ENCODE measurements around the gene BACH2.

The BACH2 gene

GRCh38 chr6:90098627-90099026 is 198.0 kb downstream of the BACH2 start:
- H3K9ac ChIP-seq (ENCODE audit: low read length): no peak overlapping the region
- no peaks in the 10 kb centered on the region for H3K79me2 ChIP-seq (ENCODE audit: insufficient read depth, low read length)
- no peaks in the 10 kb centered on the region for H3F3A ChIP-seq (ENCODE audit: insufficient read depth)
- H4K20me1 ChIP-seq (ENCODE audit: low read depth, low read length): no peaks in the 10 kb centered on the region
- H3K9me2 ChIP-seq (replicated peaks; ENCODE audit: insufficient read depth, low read length): no peaks in the 10 kb centered on the region
- H3K4me3 ChIP-seq (ENCODE audit: insufficient read depth, low read length, poor library complexity, severe bottlenecking): no peak overlapping the region
- 0 out of 2 replicates have a peak, but pooled peaks cover 4% of the 10 kb centered on the region for H3K36me3 ChIP-seq (ENCODE audit: low read length)
- no peak overlapping the region for H3K27ac ChIP-seq (ENCODE audit: low read depth, low read length)
- H3K27me3 ChIP-seq (ENCODE audit: low read length): no peaks in the 10 kb centered on the region
- H3K9me3 ChIP-seq (ENCODE audit: insufficient read depth, low read length): no peaks in the 10 kb centered on the region
- TF ChIP-seq EZH2phosphoT487 (conservative IDR thresholded peaks at IDR 0.05; ENCODE audit: low read length): no peak
- no peak for TF ChIP-seq CTCF (IDR thresholded peaks at IDR 0.05; ENCODE audit: insufficient read depth, low read length, poor library complexity, severe bottlenecking)
- no peak overlapping the region for H3K4me2 ChIP-seq (ENCODE audit: low read depth, low read length, poor library complexity, severe bottlenecking)
- no peak overlapping the region for H2AFZ ChIP-seq (ENCODE audit: low read depth, low read length, severe bottlenecking)

- TF ChIP-seq EZH2phosphoT487 (conservative IDR thresholded peaks at IDR 0.05; ENCODE audit: low read length) (no peak), CTCF (IDR thresholded peaks at IDR 0.05; ENCODE audit: insufficient read depth, low read length, poor library complexity, severe bottlenecking) (no peak)
- no peak overlapping the region for H3K4me2 ChIP-seq (ENCODE audit: low read depth, low read length, poor library complexity, severe bottlenecking)
- H3K4me3 ChIP-seq (ENCODE audit: insufficient read depth, low read length, poor library complexity, severe bottlenecking): no peak overlapping the region
- no peaks in the 10 kb centered on the region for H3K27me3 ChIP-seq (ENCODE audit: low read length)
- 0 out of 2 replicates have a peak, but pooled peaks cover 4% of the 10 kb centered on the region for H3K36me3 ChIP-seq (ENCODE audit: low read length)
- H3K79me2 ChIP-seq (ENCODE audit: insufficient read depth, low read length): no peaks in the 10 kb centered on the region
- H3K9me3 ChIP-seq (ENCODE audit: insufficient read depth, low read length): no peaks in the 10 kb centered on the region
- no peak overlapping the region for H3K9ac ChIP-seq (ENCODE audit: low read length)
- H4K20me1 ChIP-seq (ENCODE audit: low read depth, low read length): no peaks in the 10 kb centered on the region
- H3K9me2 ChIP-seq (replicated peaks; ENCODE audit: insufficient read depth, low read length): no peaks in the 10 kb centered on the region
- no peak overlapping the region for H2AFZ ChIP-seq (ENCODE audit: low read depth, low read length, severe bottlenecking)
- H3F3A ChIP-seq (ENCODE audit: insufficient read depth): no peaks in the 10 kb centered on the region
- H3K27ac ChIP-seq (ENCODE audit: low read depth, low read length): no peak overlapping the region
Observed at GRCh38 chr6:90098001-90098531, 198.6 kb downstream of the BACH2 start.

DNA sequence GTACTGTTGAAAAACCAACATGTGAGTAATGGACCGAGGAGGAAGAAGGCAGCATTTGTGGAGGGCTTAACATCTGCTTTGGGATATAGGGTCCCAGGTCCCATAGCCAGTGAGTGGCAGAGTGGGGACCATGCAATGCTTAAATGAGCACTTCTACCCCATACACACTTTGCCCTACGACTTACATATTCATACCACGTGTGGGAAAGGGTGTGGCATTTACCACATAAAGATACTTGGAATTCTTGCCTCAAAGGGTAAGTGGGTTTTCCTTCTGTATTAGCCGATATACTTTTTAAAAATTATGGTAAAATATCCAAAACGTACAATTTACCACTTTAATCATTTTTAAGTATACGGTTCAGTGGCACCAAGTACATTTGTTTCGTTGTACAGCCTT is 199.3 kb downstream of the BACH2 start:
- Histone ChIP-seq H3K27ac (ENCODE audit: low read depth, low read length) (no peak overlapping the region), H3K4me2 (ENCODE audit: low read depth, low read length, poor library complexity, severe bottlenecking) (no peak overlapping the region), H4K20me1 (ENCODE audit: low read depth, low read length) (no peaks in the 10 kb centered on the region), H3K9me2 (replicated peaks; ENCODE audit: insufficient read depth, low read length) (no peaks in the 10 kb centered on the region), H3K9me3 (ENCODE audit: insufficient read depth, low read length) (no peaks in the 10 kb centered on the region), H3K79me2 (ENCODE audit: insufficient read depth, low read length) (no peaks in the 10 kb centered on the region), H3F3A (ENCODE audit: insufficient read depth) (no peaks in the 10 kb centered on the region), H2AFZ (ENCODE audit: low read depth, low read length, severe bottlenecking) (no peak overlapping the region), H3K9ac (ENCODE audit: low read length) (no peak overlapping the region), H3K36me3 (ENCODE audit: low read length) (0 out of 2 replicates have a peak, but pooled peaks cover 4% of the 10 kb centered on the region), H3K4me3 (ENCODE audit: insufficient read depth, low read length, poor library complexity, severe bottlenecking) (no peak overlapping the region), H3K27me3 (ENCODE audit: low read length) (no peaks in the 10 kb centered on the region)
- TF ChIP-seq CTCF (IDR thresholded peaks at IDR 0.05; ENCODE audit: insufficient read depth, low read length, poor library complexity, severe bottlenecking) (no peak), EZH2phosphoT487 (conservative IDR thresholded peaks at IDR 0.05; ENCODE audit: low read length) (no peak)
